Loucy (cell line): ENCODE data around the gene DAG1.

Experiments used
- EZH2phosphoT487 ChIP-seq: fragments of 200-600 bp; IDR thresholded peaks from 2 replicates; pipeline ENCODE4 v1.6.1; 2018; ENCODE audit warnings: antibody characterized with exemption, mild to moderate bottlenecking, moderate library complexity, borderline replicate concordance
- TF ChIP-seq, protein P1 (sequence below): fragments of 200-600 bp; sonication (generic); conservative IDR thresholded peaks from 2 replicates; pipeline ENCODE4 v1.5.1; 2014; ENCODE audit warnings: mild to moderate bottlenecking, antibody characterized with exemption, low read length

DNA sequence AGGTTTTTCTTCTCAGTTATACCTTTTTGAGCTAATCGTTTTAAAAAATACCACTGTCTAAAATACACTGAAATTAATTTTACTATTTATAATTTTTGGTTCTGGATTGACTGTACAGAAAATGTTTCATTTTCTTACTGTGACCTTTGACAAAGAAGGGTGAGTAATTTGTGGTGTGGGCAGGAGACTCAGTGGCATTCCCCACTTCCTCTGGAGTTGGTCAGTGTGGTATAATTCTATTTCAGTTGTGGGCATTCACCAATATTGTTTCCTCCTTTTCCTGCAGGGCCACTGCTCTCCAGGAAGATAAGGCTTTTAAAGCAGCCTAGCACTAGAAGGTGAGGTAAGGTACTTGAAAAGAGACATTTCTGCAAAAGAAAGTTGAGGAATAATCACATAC, 6.5 kb downstream of the DAG1 start:
- peak; percentile 90 for TF ChIP-seq EZH2phosphoT487
- TF ChIP-seq, protein P1, sequence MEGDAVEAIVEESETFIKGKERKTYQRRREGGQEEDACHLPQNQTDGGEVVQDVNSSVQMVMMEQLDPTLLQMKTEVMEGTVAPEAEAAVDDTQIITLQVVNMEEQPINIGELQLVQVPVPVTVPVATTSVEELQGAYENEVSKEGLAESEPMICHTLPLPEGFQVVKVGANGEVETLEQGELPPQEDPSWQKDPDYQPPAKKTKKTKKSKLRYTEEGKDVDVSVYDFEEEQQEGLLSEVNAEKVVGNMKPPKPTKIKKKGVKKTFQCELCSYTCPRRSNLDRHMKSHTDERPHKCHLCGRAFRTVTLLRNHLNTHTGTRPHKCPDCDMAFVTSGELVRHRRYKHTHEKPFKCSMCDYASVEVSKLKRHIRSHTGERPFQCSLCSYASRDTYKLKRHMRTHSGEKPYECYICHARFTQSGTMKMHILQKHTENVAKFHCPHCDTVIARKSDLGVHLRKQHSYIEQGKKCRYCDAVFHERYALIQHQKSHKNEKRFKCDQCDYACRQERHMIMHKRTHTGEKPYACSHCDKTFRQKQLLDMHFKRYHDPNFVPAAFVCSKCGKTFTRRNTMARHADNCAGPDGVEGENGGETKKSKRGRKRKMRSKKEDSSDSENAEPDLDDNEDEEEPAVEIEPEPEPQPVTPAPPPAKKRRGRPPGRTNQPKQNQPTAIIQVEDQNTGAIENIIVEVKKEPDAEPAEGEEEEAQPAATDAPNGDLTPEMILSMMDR = no peak
